Prostate gland (tissue), 2 donors: ENCODE measurements around the gene ZNF710.

Source experiments
- POLR2A ChIP-seq: fragments of 450-650 bp; IDR thresholded peaks from one replicate; pipeline ENCODE4 v1.6.1; 2016; ENCODE audit warnings: antibody characterized with exemption, mild to moderate bottlenecking
- POLR2AphosphoS5 ChIP-seq: sonication (generic); formaldehyde crosslinking; IDR thresholded peaks from one replicate; pipeline ENCODE4 v1.6.1; 2017; ENCODE audit warnings: antibody characterized with exemption
- TF ChIP-seq, protein P1 (sequence below), 4 experiments: fragments of 200-600 bp in 2 of 4; fragments of 450-650 bp in 2 of 4; sonication (generic) in 2 of 4; IDR thresholded peaks; 1 replicate in 3 of 4; 2 replicates in 1 of 4; pipeline ENCODE4 v1.5.1; 2016 to 2019; ENCODE audit warnings: antibody characterized with exemption in 4 of 4, mild to moderate bottlenecking in 2 of 4, moderate library complexity in 2 of 4

DNA sequence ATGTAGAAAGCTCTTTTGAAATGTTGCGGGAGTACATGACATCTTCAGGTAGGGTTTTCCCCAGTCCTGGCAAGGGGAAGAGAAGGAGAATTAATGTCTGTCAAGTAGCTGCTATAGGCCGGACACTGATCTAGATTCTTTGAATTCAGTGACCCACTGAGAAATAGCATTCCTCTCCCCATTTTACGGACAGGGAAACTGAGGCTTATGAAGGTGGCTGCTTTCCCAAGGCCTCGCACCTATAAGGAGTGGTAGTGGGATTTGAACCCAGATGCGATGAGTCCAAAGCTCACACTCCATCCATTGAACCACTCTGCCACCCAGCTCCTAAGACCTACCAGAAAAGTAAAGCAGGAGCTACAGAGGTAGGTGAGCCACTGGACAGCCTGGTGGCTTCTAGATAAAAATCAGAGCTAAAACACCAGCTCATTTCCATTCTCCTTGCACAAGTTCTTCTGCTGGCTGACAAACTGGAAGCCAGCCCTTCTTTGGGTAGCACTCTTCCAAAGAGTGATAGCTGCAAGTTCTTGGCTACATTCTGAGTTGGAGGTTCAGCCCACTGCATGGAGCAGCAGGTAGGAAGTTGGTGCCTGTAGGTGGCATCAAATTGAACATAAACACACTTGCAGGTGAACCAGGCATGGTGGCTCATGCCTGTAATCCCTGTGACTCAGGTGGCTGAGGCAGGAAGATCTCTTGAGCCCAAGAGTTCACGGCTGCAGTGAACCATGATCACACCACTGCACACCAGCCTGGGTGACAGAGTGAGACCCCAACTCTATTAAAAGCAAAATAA lies 22.0 kb downstream of the ZNF710 start:
- TF ChIP-seq POLR2A (no peak), POLR2AphosphoS5 (no peak)
- TF ChIP-seq, protein P1, sequence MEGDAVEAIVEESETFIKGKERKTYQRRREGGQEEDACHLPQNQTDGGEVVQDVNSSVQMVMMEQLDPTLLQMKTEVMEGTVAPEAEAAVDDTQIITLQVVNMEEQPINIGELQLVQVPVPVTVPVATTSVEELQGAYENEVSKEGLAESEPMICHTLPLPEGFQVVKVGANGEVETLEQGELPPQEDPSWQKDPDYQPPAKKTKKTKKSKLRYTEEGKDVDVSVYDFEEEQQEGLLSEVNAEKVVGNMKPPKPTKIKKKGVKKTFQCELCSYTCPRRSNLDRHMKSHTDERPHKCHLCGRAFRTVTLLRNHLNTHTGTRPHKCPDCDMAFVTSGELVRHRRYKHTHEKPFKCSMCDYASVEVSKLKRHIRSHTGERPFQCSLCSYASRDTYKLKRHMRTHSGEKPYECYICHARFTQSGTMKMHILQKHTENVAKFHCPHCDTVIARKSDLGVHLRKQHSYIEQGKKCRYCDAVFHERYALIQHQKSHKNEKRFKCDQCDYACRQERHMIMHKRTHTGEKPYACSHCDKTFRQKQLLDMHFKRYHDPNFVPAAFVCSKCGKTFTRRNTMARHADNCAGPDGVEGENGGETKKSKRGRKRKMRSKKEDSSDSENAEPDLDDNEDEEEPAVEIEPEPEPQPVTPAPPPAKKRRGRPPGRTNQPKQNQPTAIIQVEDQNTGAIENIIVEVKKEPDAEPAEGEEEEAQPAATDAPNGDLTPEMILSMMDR (IDR thresholded peaks at IDR 0.05) = no peak
